GM06990 (cell line): Measurements from ENCODE around the gene PHACTR3.

Experiments
- DNase-seq: peaks from one replicate; pipeline ENCODE4 v3.0.0-alpha.2; 2011; ENCODE audit not compliant: insufficient read length; ENCODE audit errors: extremely low read depth
- H3K27me3 ChIP-seq: replicated peaks from 2 replicates; pipeline ENCODE4 v1.6.0; 2011; ENCODE audit warnings: low read length; ENCODE audit not compliant: control insufficient read depth, insufficient read depth
- H3K36me3 ChIP-seq: 2 replicates; pipeline ENCODE4 v1.5.1; 2011; ENCODE audit warnings: low read length; ENCODE audit not compliant: control insufficient read depth, insufficient read depth
- H3K4me3 ChIP-seq: replicated peaks from 2 replicates; pipeline ENCODE4 v1.5.1; 2011; ENCODE audit warnings: low read depth, mild to moderate bottlenecking, control low read depth, low read length
- CTCF ChIP-seq: IDR thresholded peaks from 2 replicates; pipeline ENCODE4 v1.5.1; 2011; ENCODE audit warnings: low read length, control low read depth, mild to moderate bottlenecking, inconsistent platforms; ENCODE audit not compliant: insufficient read depth, poor library complexity, severe bottlenecking

Gene PHACTR3

DNA sequence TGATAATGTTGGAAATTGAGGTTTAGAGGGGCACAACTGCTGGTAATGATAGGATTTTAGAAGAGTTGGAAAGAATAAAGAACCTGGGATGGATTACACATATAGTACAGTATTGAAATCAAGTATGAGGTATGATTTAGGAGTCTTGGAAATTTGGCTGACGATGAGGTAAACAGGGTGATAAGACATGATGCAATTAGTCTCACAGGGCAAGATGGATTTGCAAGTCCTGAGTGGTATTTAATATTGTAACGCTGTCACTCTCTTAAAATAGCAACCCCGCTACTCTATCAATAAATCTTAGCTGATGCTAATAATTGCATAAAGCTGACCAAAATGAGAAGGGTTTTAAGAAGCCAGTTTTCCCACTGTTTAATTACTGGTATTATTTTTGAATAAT, 258.7 kb downstream of the PHACTR3 start:
- DNase-seq, result no peak
- Histone ChIP-seq H3K36me3 (no peaks in the 10 kb centered on the region), H3K27me3 (no peaks in the 10 kb centered on the region), H3K4me3 (no peak overlapping the region)
- TF ChIP-seq CTCF, result no peak

- Histone ChIP-seq H3K4me3 (no peak overlapping the region), H3K27me3 (no peaks in the 10 kb centered on the region), H3K36me3 (no peaks in the 10 kb centered on the region)
- TF ChIP-seq CTCF, result no peak
- no peak for DNase-seq
Measured at GRCh38 chr20:59864726-59865125, 260.4 kb downstream of the PHACTR3 start.

DNA sequence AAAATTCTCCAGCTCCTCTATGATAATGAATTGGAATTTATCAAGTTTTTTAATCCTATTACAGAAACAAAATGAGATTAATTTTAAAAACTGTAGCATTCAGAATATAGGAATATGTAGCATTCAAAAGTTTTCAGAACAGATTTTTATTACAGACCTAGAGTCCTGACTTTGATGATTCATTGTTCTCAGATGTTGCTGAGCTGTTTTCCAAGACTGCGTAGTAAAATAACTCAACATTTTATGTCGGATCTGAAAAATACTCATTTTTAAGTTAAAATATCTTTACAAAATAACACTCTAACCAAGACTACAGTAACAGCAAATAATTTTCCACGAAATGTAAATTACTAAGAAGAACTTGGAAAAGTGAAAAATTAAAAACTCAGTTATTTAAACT, 262.0 kb downstream of the PHACTR3 start:
- Histone ChIP-seq H3K4me3 (no peak overlapping the region), H3K36me3 (no peaks in the 10 kb centered on the region), H3K27me3 (no peaks in the 10 kb centered on the region)
- TF ChIP-seq CTCF, result no peak
- DNase-seq, result no peak

DNA sequence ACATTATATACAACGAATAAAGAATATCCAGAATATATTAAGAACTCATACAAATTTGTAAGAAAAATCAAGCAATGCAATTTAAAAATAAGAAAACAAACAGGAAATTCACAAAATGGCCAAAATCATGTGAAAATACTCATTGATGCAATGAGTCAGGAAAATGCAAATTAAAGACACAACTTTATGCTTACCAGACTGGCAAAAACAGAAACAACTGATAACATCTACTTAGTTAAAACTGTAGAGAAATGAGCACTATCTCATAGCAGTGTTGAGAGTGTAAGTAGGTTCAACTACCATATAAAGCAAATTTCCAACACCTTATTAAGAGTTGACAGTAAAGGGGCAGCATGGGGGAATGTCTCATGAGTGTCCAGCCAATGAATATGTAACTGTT, 266.8 kb downstream of the PHACTR3 start:
- no peak for DNase-seq
- no peak overlapping the region for H3K4me3 ChIP-seq
- no peaks in the 10 kb centered on the region for H3K36me3 ChIP-seq
- no peaks in the 10 kb centered on the region for H3K27me3 ChIP-seq
- TF ChIP-seq CTCF, result no peak

GRCh38 chr20:59873409-59873808, 269.1 kb downstream of the PHACTR3 start:
- no peak for TF ChIP-seq CTCF
- no peaks in the 10 kb centered on the region for H3K36me3 ChIP-seq

DNA sequence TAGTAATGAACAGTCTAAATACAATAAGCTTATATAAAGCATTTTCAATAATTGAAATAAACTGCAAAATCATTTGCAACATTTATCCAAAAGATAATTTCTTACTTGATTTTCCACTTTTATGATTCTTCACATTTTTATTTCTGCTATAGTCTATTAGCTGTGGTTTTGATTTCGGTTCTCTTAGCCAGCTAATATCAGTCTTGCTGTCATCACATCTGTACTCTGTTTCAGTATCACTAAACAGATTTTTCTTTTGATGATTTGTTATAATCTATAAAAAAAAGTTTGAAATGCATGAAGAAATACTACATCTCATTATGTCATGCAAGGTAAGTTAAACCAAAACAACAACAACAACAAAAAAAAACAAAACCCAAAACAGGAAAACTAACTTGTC, 275.9 kb downstream of the PHACTR3 start:
- no peak for DNase-seq
- H3K36me3 ChIP-seq, result no peaks in the 10 kb centered on the region
- no peak overlapping the region for H3K4me3 ChIP-seq
- H3K27me3 ChIP-seq, result no peaks in the 10 kb centered on the region
- no peak for TF ChIP-seq CTCF

More at GRCh38 chr20:59873409-59873808, 269.1 kb downstream of the PHACTR3 start:
- DNase-seq, result no peak
- Histone ChIP-seq H3K4me3 (no peak overlapping the region), H3K27me3 (no peaks in the 10 kb centered on the region)
